Loucy (cell line): Measurements from ENCODE around the gene PELI2.
A peak's percentile ranks its signal among the peaks of the same experiment; 100 is the strongest.

Experiments used
- H2AFZ ChIP-seq: fragments of 200-600 bp; sonication (generic); 2 replicates; pipeline ENCODE4 v1.6.0; 2016; ENCODE audit warnings: antibody characterized with exemption, mild to moderate bottlenecking, low read length, moderate library complexity
- H3F3A ChIP-seq: fragments of 200-600 bp; 2 replicates; pipeline ENCODE4 v1.6.0; 2016; ENCODE audit warnings: antibody characterized with exemption, low read depth, mild to moderate bottlenecking
- H3K27me3 ChIP-seq: fragments of 200-600 bp; sonication (generic); 2 replicates; pipeline ENCODE4 v1.6.1; 2014; ENCODE audit warnings: low read length, mild to moderate bottlenecking; ENCODE audit not compliant: insufficient read depth, poor library complexity, severe bottlenecking
- H3K36me3 ChIP-seq: fragments of 200-600 bp; sonication (generic); 2 replicates; pipeline ENCODE4 v1.6.1; 2016; ENCODE audit warnings: low read length; ENCODE audit not compliant: insufficient read depth
- H3K4me1 ChIP-seq: fragments of 200-600 bp; sonication (generic); 2 replicates; pipeline ENCODE4 v1.5.1; 2014; ENCODE audit warnings: low read length, mild to moderate bottlenecking; ENCODE audit not compliant: insufficient read depth, poor library complexity, severe bottlenecking
- H3K4me2 ChIP-seq: fragments of 200-600 bp; sonication (generic); 2 replicates; pipeline ENCODE4 v1.6.0; 2014; ENCODE audit warnings: antibody characterized with exemption, low read length, low read depth, mild to moderate bottlenecking; ENCODE audit not compliant: poor library complexity, severe bottlenecking
- H3K4me3 ChIP-seq: fragments of 200-600 bp; sonication (generic); 2 replicates; pipeline ENCODE4 v1.5.1; 2014; ENCODE audit warnings: low read length, mild to moderate bottlenecking, mixed read lengths; ENCODE audit not compliant: poor library complexity, severe bottlenecking
- H3K79me2 ChIP-seq: fragments of 200-600 bp; sonication (generic); 2 replicates; pipeline ENCODE4 v1.6.1; 2014; ENCODE audit warnings: low read length; ENCODE audit not compliant: insufficient read depth
- H3K9ac ChIP-seq: fragments of 200-600 bp; sonication (generic); 2 replicates; pipeline ENCODE4 v1.6.0; 2014; ENCODE audit warnings: mild to moderate bottlenecking, low read depth, low read length, moderate library complexity; ENCODE audit not compliant: poor library complexity, severe bottlenecking
- H3K9me2 ChIP-seq: fragments of 200-600 bp; sonication (generic); replicated peaks from 2 replicates; pipeline ENCODE4 v1.6.1; 2016; ENCODE audit warnings: low read depth, low read length, mixed read lengths
- H3K9me3 ChIP-seq: fragments of 200-600 bp; sonication (generic); 2 replicates; pipeline ENCODE4 v1.6.1; 2014; ENCODE audit warnings: mild to moderate bottlenecking, antibody characterized with exemption, low read length, low read depth; ENCODE audit not compliant: insufficient read depth
- H4K20me1 ChIP-seq: fragments of 200-600 bp; sonication (generic); 2 replicates; pipeline ENCODE4 v1.6.0; 2014; ENCODE audit warnings: antibody characterized with exemption, low read length, mild to moderate bottlenecking; ENCODE audit not compliant: insufficient read depth, poor library complexity, severe bottlenecking
- CTCF ChIP-seq: fragments of 200-600 bp; sonication (generic); conservative IDR thresholded peaks from 2 replicates; pipeline ENCODE4 v1.5.1; 2014; ENCODE audit warnings: mild to moderate bottlenecking, antibody characterized with exemption, low read length
- EZH2phosphoT487 ChIP-seq: fragments of 200-600 bp; IDR thresholded peaks from 2 replicates; pipeline ENCODE4 v1.6.1; 2018; ENCODE audit warnings: antibody characterized with exemption, mild to moderate bottlenecking, moderate library complexity, borderline replicate concordance

The PELI2 gene

GRCh38 chr14:56217380-56218045, 99.3 kb downstream of the PELI2 start:
- H3K4me2 ChIP-seq = peak overlapping the region; percentile 64
- no peak overlapping the region for H3K9ac ChIP-seq

GRCh38 chr14:56219666-56220413, 101.6 kb downstream of the PELI2 start:
- no peak overlapping the region for H3K4me2 ChIP-seq
- TF ChIP-seq EZH2phosphoT487 (no peak), CTCF (no peak)
- peaks cover 95% of the 10 kb centered on the region for H3K4me1 ChIP-seq
- peaks cover 37% of the 10 kb centered on the region; the same call in 1 of the 2 replicates for H3K36me3 ChIP-seq
- H4K20me1 ChIP-seq = peaks cover 100% of the 10 kb centered on the region
- no peaks in the 10 kb centered on the region for H3K27me3 ChIP-seq
- H2AFZ ChIP-seq = no peak overlapping the region
- H3K79me2 ChIP-seq = peaks cover 100% of the 10 kb centered on the region
- no peaks in the 10 kb centered on the region for H3K9me3 ChIP-seq
- no peak overlapping the region for H3K4me3 ChIP-seq
- H3K9me2 ChIP-seq = no peaks in the 10 kb centered on the region
- no peaks in the 10 kb centered on the region for H3F3A ChIP-seq
- H3K9ac ChIP-seq = peak overlapping the region; percentile 4

More at GRCh38 chr14:56217380-56218045, 99.3 kb downstream of the PELI2 start:
- H4K20me1 ChIP-seq = peaks cover 100% of the 10 kb centered on the region
- TF ChIP-seq EZH2phosphoT487 (no peak), CTCF (no peak)
- peaks cover 80% of the 10 kb centered on the region for H3K4me1 ChIP-seq
- no peak overlapping the region for H2AFZ ChIP-seq
- peaks cover 100% of the 10 kb centered on the region for H3K79me2 ChIP-seq
- H3K27me3 ChIP-seq = no peaks in the 10 kb centered on the region
- H3F3A ChIP-seq = no peaks in the 10 kb centered on the region
- H3K9me2 ChIP-seq = no peaks in the 10 kb centered on the region
- H3K36me3 ChIP-seq = peaks cover 34% of the 10 kb centered on the region; the same call in 1 of the 2 replicates
- peak overlapping the region; percentile 24 for H3K4me3 ChIP-seq
- H3K9me3 ChIP-seq = no peaks in the 10 kb centered on the region

- peaks cover 54% of the 10 kb centered on the region; the same call in 1 of the 2 replicates for H3K36me3 ChIP-seq
- H3K9ac ChIP-seq = no peak overlapping the region
- no peaks in the 10 kb centered on the region for H3K27me3 ChIP-seq
- no peak overlapping the region for H3K4me2 ChIP-seq
- TF ChIP-seq EZH2phosphoT487 (no peak), CTCF (no peak)
- peaks cover 100% of the 10 kb centered on the region for H3K79me2 ChIP-seq
- H3F3A ChIP-seq = no peaks in the 10 kb centered on the region
- H4K20me1 ChIP-seq = peaks cover 100% of the 10 kb centered on the region
- no peaks in the 10 kb centered on the region for H3K9me2 ChIP-seq
- no peaks in the 10 kb centered on the region for H3K9me3 ChIP-seq
- H3K4me1 ChIP-seq = peaks cover 82% of the 10 kb centered on the region
- no peak overlapping the region for H3K4me3 ChIP-seq
- no peak overlapping the region for H2AFZ ChIP-seq
These were observed 103.3 kb downstream of the PELI2 start for GRCh38 chr14:56221382-56222128.
